Trophoblast cell (in vitro differentiated cells and primary cell): Measurements from ENCODE around the gene ZNF615.
"Not testable (repeated sequence)": the region's sequence is repeated elsewhere in the genome, so short reads cannot be mapped to it uniquely, and the experiment has no call there.

Experiments
- DNase-seq, 2 donors: peaks; one replicate each; pipeline ENCODE4 v3.0.0-alpha.2; 2016
- H2AFZ ChIP-seq: 2 replicates; pipeline ENCODE4 v1.6.1; 2013; ENCODE audit warnings: low read length, moderate library complexity, mild to moderate bottlenecking; ENCODE audit not compliant: insufficient read depth, poor library complexity
- H2AK5ac ChIP-seq: 2 replicates; pipeline ENCODE4 v1.6.1; 2013; ENCODE audit warnings: mild to moderate bottlenecking, low read length
- H2BK120ac ChIP-seq: 2 replicates; pipeline ENCODE4 v1.6.1; 2013; ENCODE audit warnings: low read length, mild to moderate bottlenecking, moderate library complexity; ENCODE audit not compliant: insufficient read depth, poor library complexity
- H2BK12ac ChIP-seq: 2 replicates; pipeline ENCODE4 v1.6.1; 2013; ENCODE audit warnings: mild to moderate bottlenecking, low read length, moderate library complexity
- H2BK5ac ChIP-seq: 2 replicates; pipeline ENCODE4 v1.6.1; 2013; ENCODE audit warnings: low read length, low read depth, moderate library complexity, mild to moderate bottlenecking; ENCODE audit not compliant: poor library complexity
- H3K14ac ChIP-seq: 2 replicates; pipeline ENCODE4 v1.6.1; 2013; ENCODE audit warnings: mild to moderate bottlenecking, low read length
- H3K18ac ChIP-seq: 2 replicates; pipeline ENCODE4 v1.6.1; 2013; ENCODE audit warnings: mild to moderate bottlenecking, low read length
- H3K23ac ChIP-seq: 2 replicates; pipeline ENCODE4 v1.6.1; 2013; ENCODE audit warnings: low read length
- H3K27ac ChIP-seq: 2 replicates; pipeline ENCODE4 v1.5.1; 2013; ENCODE audit warnings: low read depth, mild to moderate bottlenecking, inconsistent platforms, low read length, moderate library complexity
- H3K27me3 ChIP-seq: 2 replicates; pipeline ENCODE4 v1.6.1; 2013; ENCODE audit warnings: inconsistent platforms, mild to moderate bottlenecking, low read length, moderate library complexity; ENCODE audit not compliant: insufficient read depth
- H3K36me3 ChIP-seq, 2 experiments: 1 replicate in 1 of 2; 2 replicates in 1 of 2; pipeline ENCODE4 v1.6.1; 2013; ENCODE audit warnings: low read length in 2 of 2, mild to moderate bottlenecking in 2 of 2, moderate library complexity in 1 of 2; ENCODE audit not compliant: insufficient read depth in 2 of 2, control insufficient read depth in 1 of 2
- H3K4ac ChIP-seq: 2 replicates; pipeline ENCODE4 v1.6.1; 2013; ENCODE audit warnings: low read depth, mild to moderate bottlenecking, low read length, moderate library complexity
- H3K4me1 ChIP-seq, 2 experiments: 1 replicate in 1 of 2; 2 replicates in 1 of 2; pipeline ENCODE4 v1.6.1; 2013; ENCODE audit warnings: low read length in 2 of 2, mild to moderate bottlenecking in 2 of 2, moderate library complexity in 1 of 2; ENCODE audit not compliant: insufficient read depth in 2 of 2, control insufficient read depth in 1 of 2
- H3K4me2 ChIP-seq: 2 replicates; pipeline ENCODE4 v1.6.1; 2013; ENCODE audit warnings: inconsistent platforms, mild to moderate bottlenecking, low read length, moderate library complexity
- H3K4me3 ChIP-seq: 2 replicates; pipeline ENCODE4 v1.5.1; 2013; ENCODE audit warnings: mild to moderate bottlenecking, low read depth, low read length, inconsistent platforms
- H3K79me1 ChIP-seq: one replicate; pipeline ENCODE4 v1.6.1; 2013; ENCODE audit warnings: low read length
- H3K79me2 ChIP-seq: 2 replicates; pipeline ENCODE4 v1.6.1; 2013; ENCODE audit warnings: low read length, mild to moderate bottlenecking; ENCODE audit not compliant: control insufficient read depth, insufficient read depth, poor library complexity
- H3K9ac ChIP-seq: 2 replicates; pipeline ENCODE4 v1.6.1; 2013; ENCODE audit warnings: mild to moderate bottlenecking, low read length
- H3K9me3 ChIP-seq: 2 replicates; pipeline ENCODE4 v1.6.1; 2013; ENCODE audit warnings: low read depth, mild to moderate bottlenecking, control low read depth, inconsistent platforms, low read length; ENCODE audit not compliant: insufficient read depth
- H4K12ac ChIP-seq: 2 replicates; pipeline ENCODE4 v1.6.1; 2013; ENCODE audit warnings: low read depth, mild to moderate bottlenecking, low read length, moderate library complexity
- H4K8ac ChIP-seq: 2 replicates; pipeline ENCODE4 v1.6.1; 2013; ENCODE audit warnings: low read depth, mild to moderate bottlenecking, low read length, moderate library complexity
- H4K91ac ChIP-seq: one replicate; pipeline ENCODE4 v1.6.1; 2013; ENCODE audit warnings: low read depth, mild to moderate bottlenecking, low read length, moderate library complexity
- WGBS: extraction: QIAGEN DNeasy Blood & Tissue Kit; methylation state at CpG from one replicate; pipeline ENCODE4 v1.1.7; 2013; ENCODE audit warnings: missing lambda C conversion rate; ENCODE audit not compliant: insufficient read length, insufficient coverage; ENCODE audit errors: extremely low coverage; 5-methylcytosine and 5-hydroxymethylcytosine counted together

ZNF615 gene

GRCh38 chr19:51978882-51979281 lies 29.1 kb downstream of the ZNF615 start:
- H3K27ac ChIP-seq: no peak overlapping the region
- no peak overlapping the region for H3K18ac ChIP-seq
- H3K27me3 ChIP-seq: no peaks in the 10 kb centered on the region
- no CpG with 5 or more reads among the region's 4 CpGs for WGBS
- no peak overlapping the region for H2AK5ac ChIP-seq
- H2BK120ac ChIP-seq: no peak overlapping the region
- H4K12ac ChIP-seq: no peak overlapping the region
- H3K4me1 ChIP-seq: peaks cover 3 to 8% of the 10 kb centered on the region in 2 experiments
- H3K79me2 ChIP-seq: no peaks in the 10 kb centered on the region
- H3K4me3 ChIP-seq: no peak overlapping the region
- H2BK5ac ChIP-seq: no peak overlapping the region
- H3K9ac ChIP-seq: no peak overlapping the region
- H4K8ac ChIP-seq: no peak overlapping the region
- H3K79me1 ChIP-seq: no peaks in the 10 kb centered on the region
- no peak overlapping the region for H3K14ac ChIP-seq
- H2AFZ ChIP-seq: no peak overlapping the region
- no peak overlapping the region for H3K4me2 ChIP-seq
- no peak overlapping the region for H3K23ac ChIP-seq
- H3K4ac ChIP-seq: no peak overlapping the region
- peaks cover 9 to 22% of the 10 kb centered on the region in 2 experiments for H3K36me3 ChIP-seq
- H3K9me3 ChIP-seq: peaks cover 23% of the 10 kb centered on the region
- no peak overlapping the region for H2BK12ac ChIP-seq
- H4K91ac ChIP-seq: no peak overlapping the region
- peak; percentile 61 to 64 for DNase-seq

GRCh38 chr19:51977346-51977745 lies 30.7 kb downstream of the ZNF615 start:
- no peaks in the 10 kb centered on the region for H3K27me3 ChIP-seq
- H3K23ac ChIP-seq: no peak overlapping the region
- peak; percentile 82 to 90 for DNase-seq
- no peak overlapping the region for H2BK5ac ChIP-seq
- H3K9me3 ChIP-seq: peaks cover 27% of the 10 kb centered on the region
- no peak overlapping the region for H2AFZ ChIP-seq
- H3K79me2 ChIP-seq: no peaks in the 10 kb centered on the region
- WGBS: no CpG with 5 or more reads among the region's 7 CpGs
- H3K14ac ChIP-seq: no peak overlapping the region
- H3K27ac ChIP-seq: no peak overlapping the region
- no peak overlapping the region for H3K9ac ChIP-seq
- H3K4me1 ChIP-seq: peaks cover 3 to 8% of the 10 kb centered on the region in 2 experiments
- H3K18ac ChIP-seq: no peak overlapping the region
- no peaks in the 10 kb centered on the region for H3K79me1 ChIP-seq
- peaks cover 13 to 31% of the 10 kb centered on the region in 2 experiments for H3K36me3 ChIP-seq
- H2BK120ac ChIP-seq: no peak overlapping the region
- H3K4me3 ChIP-seq: no peak overlapping the region
- no peak overlapping the region for H3K4ac ChIP-seq
- H4K12ac ChIP-seq: no peak overlapping the region
- H3K4me2 ChIP-seq: no peak overlapping the region
- no peak overlapping the region for H2AK5ac ChIP-seq
- H4K8ac ChIP-seq: no peak overlapping the region
- no peak overlapping the region for H2BK12ac ChIP-seq
- H4K91ac ChIP-seq: no peak overlapping the region

- H3K4me1 ChIP-seq: peaks cover 3 to 8% of the 10 kb centered on the region in 2 experiments
- DNase-seq: no peak
- no peak overlapping the region for H3K4me3 ChIP-seq
- no peak overlapping the region for H3K27ac ChIP-seq
- no peak overlapping the region for H3K4ac ChIP-seq
- no peak overlapping the region for H2BK120ac ChIP-seq
- no peaks in the 10 kb centered on the region for H3K27me3 ChIP-seq
- no CpG with 5 or more reads among the region's 3 CpGs for WGBS
- H3K4me2 ChIP-seq: no peak overlapping the region
- H3K36me3 ChIP-seq: peaks cover 13 to 32% of the 10 kb centered on the region in 2 experiments
- no peak overlapping the region for H3K9ac ChIP-seq
- H2BK12ac ChIP-seq: no peak overlapping the region
- peaks cover 27% of the 10 kb centered on the region for H3K9me3 ChIP-seq
- H3K79me1 ChIP-seq: no peaks in the 10 kb centered on the region
- H4K91ac ChIP-seq: no peak overlapping the region
- H3K79me2 ChIP-seq: no peaks in the 10 kb centered on the region
- H2AK5ac ChIP-seq: no peak overlapping the region
- H2AFZ ChIP-seq: no peak overlapping the region
- H2BK5ac ChIP-seq: no peak overlapping the region
- H3K18ac ChIP-seq: no peak overlapping the region
- no peak overlapping the region for H4K8ac ChIP-seq
- no peak overlapping the region for H3K14ac ChIP-seq
- H4K12ac ChIP-seq: no peak overlapping the region
- H3K23ac ChIP-seq: no peak overlapping the region
Measured at GRCh38 chr19:51976852-51977251, 31.2 kb downstream of the ZNF615 start.

GRCh38 chr19:51975787-51976186 lies 32.2 kb downstream of the ZNF615 start:
- H2AFZ ChIP-seq, H3K23ac ChIP-seq, H3K4me1 ChIP-seq, H3K18ac ChIP-seq, H4K12ac ChIP-seq, H2BK12ac ChIP-seq, H2AK5ac ChIP-seq, H3K9ac ChIP-seq, H3K4me3 ChIP-seq, H3K4me2 ChIP-seq, H3K14ac ChIP-seq, H3K4ac ChIP-seq, H3K27me3 ChIP-seq, H3K79me1 ChIP-seq, H3K79me2 ChIP-seq, H4K8ac ChIP-seq, H2BK5ac ChIP-seq, H2BK120ac ChIP-seq, H4K91ac ChIP-seq, H3K27ac ChIP-seq: not testable (repeated sequence)
- peaks cover 20 to 36% of the 10 kb centered on the region in 2 experiments for H3K36me3 ChIP-seq
- peaks cover 30% of the 10 kb centered on the region for H3K9me3 ChIP-seq
- no CpG with 5 or more reads among the region's 17 CpGs for WGBS
- peak; percentile 56 to 84 for DNase-seq
